HL-60 (cell line): ENCODE data around the gene CHURC1.

Experiments
- DNase-seq, 2 experiments: peaks; one replicate each; pipeline ENCODE4 v3.0.0-alpha.2; 2010 to 2020; ENCODE audit warnings: low read depth in 1 of 2, low spot score in 1 of 2
- H3K27ac ChIP-seq: fragments of 250-450 bp; sonication (Bioruptor Pico); replicated peaks from 2 replicates; pipeline ENCODE4 v1.5.1; 2020; ENCODE audit warnings: mild to moderate bottlenecking, moderate library complexity
- H3K27me3 ChIP-seq: fragments of 250-450 bp; sonication (Bioruptor Pico); 2 replicates; pipeline ENCODE4 v1.5.1; 2021; ENCODE audit warnings: mild to moderate bottlenecking, moderate library complexity; ENCODE audit not compliant: insufficient read depth, poor library complexity, severe bottlenecking
- H3K4me3 ChIP-seq: replicated peaks from 2 replicates; pipeline ENCODE4 v1.5.1; 2011; ENCODE audit warnings: mild to moderate bottlenecking, control low read depth, low read length; ENCODE audit not compliant: insufficient read depth
- CTCF ChIP-seq: IDR thresholded peaks from one replicate; pipeline ENCODE4 v1.5.1; 2011; ENCODE audit warnings: low read length, control low read depth, inconsistent platforms; ENCODE audit not compliant: insufficient read depth
- GABPA ChIP-seq: IDR thresholded peaks from 2 replicates; pipeline ENCODE4 v1.6.1; 2012; ENCODE audit warnings: low read depth
- POLR2AphosphoS5 ChIP-seq: IDR thresholded peaks from 2 replicates; pipeline ENCODE4 v1.6.1; 2012; ENCODE audit warnings: low read depth
- REST ChIP-seq: IDR thresholded peaks from 2 replicates; pipeline ENCODE4 v1.6.1; 2012; ENCODE audit warnings: low read depth; ENCODE audit not compliant: insufficient replicate concordance
- SPI1 ChIP-seq: IDR thresholded peaks from 2 replicates; pipeline ENCODE4 v1.6.1; 2012; ENCODE audit warnings: low read depth, mild to moderate bottlenecking, borderline replicate concordance

CHURC1 gene

GRCh38 chr14:64919618-64920017, 5.4 kb downstream of the CHURC1 start:
- H3K4me3 ChIP-seq, result no peak overlapping the region
- no peak for DNase-seq
- TF ChIP-seq GABPA (no peak), SPI1 (no peak), CTCF (no peak), POLR2AphosphoS5 (no peak), REST (no peak)
- H3K27ac ChIP-seq, result no peak overlapping the region
- H3K27me3 ChIP-seq, result no peaks in the 10 kb centered on the region

DNA sequence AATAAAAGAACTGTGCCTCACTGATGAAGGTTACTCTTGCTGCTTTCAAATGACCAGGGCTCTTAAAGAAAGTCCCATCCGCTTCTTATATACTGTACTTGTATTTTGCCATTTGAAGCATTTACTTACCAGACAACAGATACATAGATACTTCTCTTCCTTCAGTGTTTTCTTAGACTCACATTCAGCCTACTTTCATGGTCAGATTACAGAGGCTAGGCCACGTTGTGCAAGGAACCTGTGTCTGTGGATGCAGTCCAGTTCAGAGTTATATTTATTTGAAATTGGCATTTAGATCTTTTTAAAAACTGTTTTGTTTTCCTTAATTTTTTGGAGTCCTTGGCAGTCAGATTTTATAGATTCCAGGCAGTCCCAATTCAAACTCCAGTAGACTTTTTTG, 6.2 kb downstream of the CHURC1 start:
- Histone ChIP-seq H3K4me3 (no peak overlapping the region), H3K27ac (no peak overlapping the region), H3K27me3 (no peaks in the 10 kb centered on the region)
- TF ChIP-seq GABPA, result no peak
- DNase-seq, result no peak

DNA sequence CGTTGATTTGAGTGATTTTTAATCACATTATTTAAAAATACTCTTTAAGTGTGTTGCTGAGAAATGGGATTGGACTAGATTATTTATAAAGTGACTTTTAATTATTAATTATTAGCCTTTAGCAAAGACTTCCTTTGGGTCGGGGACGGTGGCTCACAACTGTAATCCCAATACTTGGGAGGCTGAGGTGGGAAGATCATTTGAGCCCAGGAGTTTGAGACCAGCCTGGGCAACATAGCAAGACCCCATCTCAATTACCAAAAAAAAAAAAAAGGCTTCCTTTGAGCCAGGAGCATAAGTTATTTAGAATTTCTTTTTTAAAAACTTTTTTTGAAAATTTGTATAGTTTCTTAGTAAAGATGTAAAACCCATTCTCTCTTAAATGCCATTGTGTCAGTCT, 8.8 kb downstream of the CHURC1 start:
- Histone ChIP-seq H3K27ac (no peak overlapping the region), H3K4me3 (no peak overlapping the region), H3K27me3 (no peaks in the 10 kb centered on the region)
- no peak for DNase-seq
- no peak for TF ChIP-seq CTCF
- no peak for TF ChIP-seq GABPA
- TF ChIP-seq SPI1, result no peak
- TF ChIP-seq REST, result no peak
- TF ChIP-seq POLR2AphosphoS5, result no peak

DNA sequence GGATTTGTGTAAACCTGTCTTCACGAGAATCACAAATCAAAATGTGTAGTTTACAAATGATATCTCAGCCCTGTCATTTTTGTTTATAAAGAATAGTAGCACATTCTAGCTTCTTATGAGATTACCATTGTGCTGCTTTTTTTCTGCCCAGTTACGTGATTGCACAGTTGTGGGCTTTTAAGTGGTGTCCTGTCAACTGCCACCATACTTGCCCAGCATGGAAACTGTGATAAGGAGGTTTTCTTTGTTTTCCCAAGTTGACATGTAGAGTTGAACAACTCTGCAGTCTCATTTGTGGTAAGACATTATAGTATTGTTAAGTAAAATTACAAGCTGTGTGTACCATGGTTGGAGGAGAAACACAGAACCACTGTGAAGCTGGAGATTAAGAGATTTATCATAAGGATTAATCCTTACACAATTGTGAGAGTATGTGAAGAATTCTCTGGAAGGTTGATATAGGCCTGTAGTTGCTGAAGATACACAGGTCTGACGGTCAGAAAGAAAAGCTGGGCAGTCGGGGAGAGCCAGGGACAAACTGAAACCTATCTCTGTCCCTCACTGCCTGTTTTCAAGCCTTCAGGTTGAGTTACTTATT, 12.2 kb downstream of the CHURC1 start:
- no peak for DNase-seq
- TF ChIP-seq SPI1, result no peak
- no peak for TF ChIP-seq POLR2AphosphoS5
- TF ChIP-seq CTCF, result no peak
- TF ChIP-seq GABPA, result no peak
- no peak for TF ChIP-seq REST
- no peak overlapping the region for H3K27ac ChIP-seq
- H3K4me3 ChIP-seq, result no peak overlapping the region
- no peaks in the 10 kb centered on the region for H3K27me3 ChIP-seq
